ENCODE measurements around the gene RNF217.

RNF217 gene

DNA sequence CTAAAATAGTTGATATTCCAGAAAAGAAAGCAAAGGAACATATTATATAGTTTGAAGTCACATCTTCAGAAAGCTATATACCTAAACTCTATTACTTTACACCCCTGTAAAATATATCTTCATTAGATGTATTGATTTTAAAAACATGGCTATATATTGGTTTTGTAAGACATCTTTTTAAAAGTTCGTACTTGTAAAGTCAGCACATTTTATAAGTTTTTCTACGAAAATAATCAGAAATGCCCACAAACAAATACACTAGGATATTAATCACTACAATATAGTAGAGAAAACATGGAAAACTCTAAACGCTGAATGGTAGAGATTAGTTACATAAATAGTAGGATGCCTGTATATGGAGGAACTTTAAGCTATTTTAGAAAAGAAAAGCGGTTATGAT, 52.9 kb downstream of the RNF217 start:
- Histone ChIP-seq H3K36me3 (ENCODE audit: insufficient read depth, low read length) (no peaks in the 10 kb centered on the region), H3F3A (ENCODE audit: low read depth) (no peaks in the 10 kb centered on the region), H3K9me2 (replicated peaks; ENCODE audit: low read depth, low read length) (no peaks in the 10 kb centered on the region), H3K27me3 (ENCODE audit: insufficient read depth, low read length, poor library complexity, severe bottlenecking) (no peaks in the 10 kb centered on the region), H2AFZ (ENCODE audit: low read length) (no peak overlapping the region), H3K4me3 (ENCODE audit: low read length, poor library complexity, severe bottlenecking) (no peak overlapping the region), H3K4me2 (ENCODE audit: low read depth, low read length, poor library complexity, severe bottlenecking) (no peak overlapping the region), H3K79me2 (ENCODE audit: insufficient read depth, low read length) (no peaks in the 10 kb centered on the region), H3K9me3 (ENCODE audit: insufficient read depth, low read depth, low read length) (no peaks in the 10 kb centered on the region), H3K4me1 (ENCODE audit: insufficient read depth, low read length, poor library complexity, severe bottlenecking) (no peaks in the 10 kb centered on the region), H3K9ac (ENCODE audit: low read depth, low read length, poor library complexity, severe bottlenecking) (no peak overlapping the region), H4K20me1 (ENCODE audit: insufficient read depth, low read length, poor library complexity, severe bottlenecking) (no peaks in the 10 kb centered on the region)
- TF ChIP-seq, protein P1, sequence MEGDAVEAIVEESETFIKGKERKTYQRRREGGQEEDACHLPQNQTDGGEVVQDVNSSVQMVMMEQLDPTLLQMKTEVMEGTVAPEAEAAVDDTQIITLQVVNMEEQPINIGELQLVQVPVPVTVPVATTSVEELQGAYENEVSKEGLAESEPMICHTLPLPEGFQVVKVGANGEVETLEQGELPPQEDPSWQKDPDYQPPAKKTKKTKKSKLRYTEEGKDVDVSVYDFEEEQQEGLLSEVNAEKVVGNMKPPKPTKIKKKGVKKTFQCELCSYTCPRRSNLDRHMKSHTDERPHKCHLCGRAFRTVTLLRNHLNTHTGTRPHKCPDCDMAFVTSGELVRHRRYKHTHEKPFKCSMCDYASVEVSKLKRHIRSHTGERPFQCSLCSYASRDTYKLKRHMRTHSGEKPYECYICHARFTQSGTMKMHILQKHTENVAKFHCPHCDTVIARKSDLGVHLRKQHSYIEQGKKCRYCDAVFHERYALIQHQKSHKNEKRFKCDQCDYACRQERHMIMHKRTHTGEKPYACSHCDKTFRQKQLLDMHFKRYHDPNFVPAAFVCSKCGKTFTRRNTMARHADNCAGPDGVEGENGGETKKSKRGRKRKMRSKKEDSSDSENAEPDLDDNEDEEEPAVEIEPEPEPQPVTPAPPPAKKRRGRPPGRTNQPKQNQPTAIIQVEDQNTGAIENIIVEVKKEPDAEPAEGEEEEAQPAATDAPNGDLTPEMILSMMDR (conservative IDR thresholded peaks at IDR 0.05; ENCODE audit: low read length): no peak
- TF ChIP-seq EZH2phosphoT487 (IDR thresholded peaks at IDR 0.05; ENCODE audit: borderline replicate concordance): no peak

DNA sequence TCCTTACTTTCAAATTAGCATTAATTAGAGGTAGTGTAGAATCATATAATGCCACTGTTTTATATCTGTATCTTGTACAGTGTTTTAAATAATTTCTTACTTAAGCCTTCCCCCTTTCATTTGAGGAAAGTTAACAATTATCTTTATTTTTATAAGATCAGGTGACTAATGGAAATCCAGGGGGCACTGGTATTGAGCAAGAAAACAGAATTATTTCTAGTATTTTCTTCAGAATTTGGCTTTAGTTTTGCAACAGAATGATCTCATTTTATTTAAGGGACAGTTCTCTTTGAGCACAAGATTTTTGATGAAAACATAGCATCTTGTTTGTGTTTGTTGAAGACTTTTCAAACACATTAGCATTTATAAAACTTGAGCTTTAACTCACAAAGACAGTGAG, 55.9 kb downstream of the RNF217 start:
- Histone ChIP-seq H3K4me2 (ENCODE audit: low read depth, low read length, poor library complexity, severe bottlenecking) (no peak overlapping the region), H3K9ac (ENCODE audit: low read depth, low read length, poor library complexity, severe bottlenecking) (no peak overlapping the region), H3K9me3 (ENCODE audit: insufficient read depth, low read depth, low read length) (no peaks in the 10 kb centered on the region), H3K9me2 (replicated peaks; ENCODE audit: low read depth, low read length) (no peaks in the 10 kb centered on the region), H3K4me3 (ENCODE audit: low read length, poor library complexity, severe bottlenecking) (no peak overlapping the region), H3F3A (ENCODE audit: low read depth) (no peaks in the 10 kb centered on the region), H3K79me2 (ENCODE audit: insufficient read depth, low read length) (no peaks in the 10 kb centered on the region), H3K27me3 (ENCODE audit: insufficient read depth, low read length, poor library complexity, severe bottlenecking) (no peaks in the 10 kb centered on the region), H2AFZ (ENCODE audit: low read length) (no peak overlapping the region), H4K20me1 (ENCODE audit: insufficient read depth, low read length, poor library complexity, severe bottlenecking) (no peaks in the 10 kb centered on the region), H3K4me1 (ENCODE audit: insufficient read depth, low read length, poor library complexity, severe bottlenecking) (no peaks in the 10 kb centered on the region), H3K36me3 (ENCODE audit: insufficient read depth, low read length) (no peaks in the 10 kb centered on the region)
- TF ChIP-seq, protein P1 (conservative IDR thresholded peaks at IDR 0.05; ENCODE audit: low read length): no peak
- TF ChIP-seq EZH2phosphoT487 (IDR thresholded peaks at IDR 0.05; ENCODE audit: borderline replicate concordance): no peak

DNA sequence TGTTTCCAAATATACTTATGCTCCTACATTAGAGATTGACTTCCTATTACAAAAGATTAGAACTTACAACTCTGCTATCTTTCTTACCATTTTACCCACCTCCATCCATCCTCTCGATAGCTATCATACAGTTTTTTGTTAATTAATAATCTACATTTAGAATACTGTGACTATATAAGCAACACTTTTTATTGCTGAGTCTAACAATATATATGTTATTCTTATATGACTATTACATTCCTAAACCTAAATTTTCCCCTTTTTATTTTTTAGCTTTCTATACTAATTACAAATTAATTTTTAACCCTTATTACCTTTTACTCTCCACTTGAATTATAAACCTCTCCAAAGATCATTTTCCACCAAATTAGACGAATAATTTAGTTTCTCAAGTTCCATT, 57.0 kb downstream of the RNF217 start:
- no peaks in the 10 kb centered on the region for H3K9me2 ChIP-seq (replicated peaks; ENCODE audit: low read depth, low read length)

More for the DNA sequence above, 57.0 kb downstream of the RNF217 start:
- no peak overlapping the region for H3K9ac ChIP-seq (ENCODE audit: low read depth, low read length, poor library complexity, severe bottlenecking)
- no peak overlapping the region for H3K4me3 ChIP-seq (ENCODE audit: low read length, poor library complexity, severe bottlenecking)
- no peaks in the 10 kb centered on the region for H4K20me1 ChIP-seq (ENCODE audit: insufficient read depth, low read length, poor library complexity, severe bottlenecking)
- no peaks in the 10 kb centered on the region for H3F3A ChIP-seq (ENCODE audit: low read depth)
- no peaks in the 10 kb centered on the region for H3K36me3 ChIP-seq (ENCODE audit: insufficient read depth, low read length)
- no peak overlapping the region for H2AFZ ChIP-seq (ENCODE audit: low read length)
- no peaks in the 10 kb centered on the region for H3K79me2 ChIP-seq (ENCODE audit: insufficient read depth, low read length)
- no peaks in the 10 kb centered on the region for H3K9me3 ChIP-seq (ENCODE audit: insufficient read depth, low read depth, low read length)
- H3K27me3 ChIP-seq (ENCODE audit: insufficient read depth, low read length, poor library complexity, severe bottlenecking): no peaks in the 10 kb centered on the region
- no peak for TF ChIP-seq EZH2phosphoT487 (IDR thresholded peaks at IDR 0.05; ENCODE audit: borderline replicate concordance)
- TF ChIP-seq, protein P1 (conservative IDR thresholded peaks at IDR 0.05; ENCODE audit: low read length): no peak
- H3K4me1 ChIP-seq (ENCODE audit: insufficient read depth, low read length, poor library complexity, severe bottlenecking): no peaks in the 10 kb centered on the region
- no peak overlapping the region for H3K4me2 ChIP-seq (ENCODE audit: low read depth, low read length, poor library complexity, severe bottlenecking)

All from Loucy (cell line).